Activated T-cell treated with anti-CD3 and anti-CD28 coated beads, Interleukin-2, amount 50 U/mL, for 72 hours (primary cell): ENCODE results near the gene HOXD8. TPM values are rescaled to one million over a fixed set of nuclear protein-coding genes. Genes with fewer than 3 reads are reported as not detected.

Source experiments
- ATAC-seq, 2 donors: fragments of 150-1000 bp; cut with Tn5 transposase; replicated peaks in 1 of 2; 2 replicates each; pipeline ENCODE4 v1.10.0; 2021; ENCODE audit warnings: moderate library complexity in 2 of 2, mild to moderate bottlenecking in 1 of 2
- DNase-seq, 2 donors: peaks; one replicate each; pipeline ENCODE4 v3.0.0; 2021 to 2022; ENCODE audit warnings: mixed read lengths in 1 of 2
- H3K27ac Mint-ChIP-seq: one replicate; pipeline ENCODE4 v1.8.0; 2022; ENCODE audit warnings: mild to moderate bottlenecking, moderate library complexity, mixed read lengths
- H3K27me3 Mint-ChIP-seq: one replicate; pipeline ENCODE4 v1.8.0; 2022; ENCODE audit warnings: low read depth, mixed read lengths
- H3K36me3 Mint-ChIP-seq, 2 donors: one replicate each; pipeline ENCODE4 v1.8.0; 2022; ENCODE audit warnings: mixed read lengths in 2 of 2, mild to moderate bottlenecking in 1 of 2; ENCODE audit not compliant: insufficient read depth in 2 of 2
- H3K4me1 Mint-ChIP-seq: one replicate; pipeline ENCODE4 v1.8.0; 2022; ENCODE audit warnings: low read depth, mixed read lengths
- H3K4me3 Mint-ChIP-seq, 2 donors: one replicate each; pipeline ENCODE4 v1.8.0; 2022; ENCODE audit warnings: mild to moderate bottlenecking in 2 of 2, mixed read lengths in 2 of 2, moderate library complexity in 2 of 2
- H3K9me3 Mint-ChIP-seq, 2 donors: one replicate each; pipeline ENCODE4 v1.8.0; 2022; ENCODE audit warnings: mixed read lengths in 2 of 2
- total RNA-seq, 2 donors: library from RNA; stranded (reverse); gene quantifications; one replicate each; pipeline ENCODE4 v1.2.3, GENCODE V29; 2022

HOXD8 gene
- total RNA-seq, 2 donors from 2014 or later = not detected

- H3K4me1 Mint-ChIP-seq = peaks cover 10% of the 10 kb centered on the region
- ATAC-seq (no peak), DNase-seq (no peak)
- H3K27me3 Mint-ChIP-seq = peaks cover 95% of the 10 kb centered on the region
- H3K4me3 Mint-ChIP-seq = peak overlapping the region; percentile 43 to 49
- no peaks in the 10 kb centered on the region for H3K9me3 Mint-ChIP-seq
- H3K36me3 Mint-ChIP-seq = peaks cover 2 to 8% of the 10 kb centered on the region in 2 donors
- no peak overlapping the region for H3K27ac Mint-ChIP-seq
These were observed 35.3 kb downstream of the HOXD8 start for GRCh38 chr2:176164611-176165369.

- DNase-seq (no peak), ATAC-seq (no peak)
- peaks cover 10% of the 10 kb centered on the region for H3K4me1 Mint-ChIP-seq
- peak overlapping the region; percentile 12 to 49 for H3K4me3 Mint-ChIP-seq
- peaks cover 2 to 8% of the 10 kb centered on the region in 2 donors for H3K36me3 Mint-ChIP-seq
- no peaks in the 10 kb centered on the region for H3K9me3 Mint-ChIP-seq
- peak overlapping the region; percentile 64 for H3K27ac Mint-ChIP-seq
- peaks cover 96% of the 10 kb centered on the region for H3K27me3 Mint-ChIP-seq
These were observed 36.0 kb downstream of the HOXD8 start for GRCh38 chr2:176165370-176166050.

- no peaks in the 10 kb centered on the region for H3K9me3 Mint-ChIP-seq
- DNase-seq (no peak), ATAC-seq (no peak)
- H3K4me3 Mint-ChIP-seq = no peak overlapping the region
- peaks cover 10% of the 10 kb centered on the region for H3K4me1 Mint-ChIP-seq
- H3K36me3 Mint-ChIP-seq = peaks cover 2 to 6% of the 10 kb centered on the region in 2 donors
- H3K27me3 Mint-ChIP-seq = peaks cover 96% of the 10 kb centered on the region
- no peak overlapping the region for H3K27ac Mint-ChIP-seq
These were observed 36.8 kb downstream of the HOXD8 start for GRCh38 chr2:176166272-176166671.

- peaks cover 92% of the 10 kb centered on the region for H3K27me3 Mint-ChIP-seq
- no peaks in the 10 kb centered on the region for H3K9me3 Mint-ChIP-seq
- peaks cover 3 to 6% of the 10 kb centered on the region in 2 donors for H3K36me3 Mint-ChIP-seq
- DNase-seq (no peak), ATAC-seq (no peak)
- no peak overlapping the region for H3K4me3 Mint-ChIP-seq
- no peak overlapping the region for H3K27ac Mint-ChIP-seq
- peaks cover 16% of the 10 kb centered on the region for H3K4me1 Mint-ChIP-seq
These were observed 37.9 kb downstream of the HOXD8 start for GRCh38 chr2:176167398-176167797.

GRCh38 chr2:176169181-176169580 is 39.7 kb downstream of the HOXD8 start:
- H3K9me3 Mint-ChIP-seq = no peaks in the 10 kb centered on the region
- peaks cover 2 to 6% of the 10 kb centered on the region in 2 donors for H3K36me3 Mint-ChIP-seq
- H3K4me1 Mint-ChIP-seq = peaks cover 26% of the 10 kb centered on the region
- DNase-seq (no peak), ATAC-seq (no peak)
- no peak overlapping the region for H3K27ac Mint-ChIP-seq
- no peak overlapping the region for H3K4me3 Mint-ChIP-seq
- H3K27me3 Mint-ChIP-seq = peaks cover 92% of the 10 kb centered on the region

- H3K4me1 Mint-ChIP-seq = peaks cover 30% of the 10 kb centered on the region
- no peak for ATAC-seq
- peaks cover 92% of the 10 kb centered on the region for H3K27me3 Mint-ChIP-seq
- H3K4me3 Mint-ChIP-seq = no peak overlapping the region
- DNase-seq = no peak
- H3K9me3 Mint-ChIP-seq = no peaks in the 10 kb centered on the region
- no peak overlapping the region for H3K27ac Mint-ChIP-seq
- peaks cover 0 to 5% of the 10 kb centered on the region in 2 donors for H3K36me3 Mint-ChIP-seq
These were observed 40.2 kb downstream of the HOXD8 start for GRCh38 chr2:176169711-176170110.

GRCh38 chr2:176170602-176171305 is 41.2 kb downstream of the HOXD8 start:
- Mint-ChIP-seq H3K9me3 (no peaks in the 10 kb centered on the region), H3K27me3 (peaks cover 92% of the 10 kb centered on the region), H3K4me3 (no peak overlapping the region), H3K36me3 (peaks cover 0 to 5% of the 10 kb centered on the region in 2 donors), H3K27ac (no peak overlapping the region), H3K4me1 (peaks cover 35% of the 10 kb centered on the region)
- DNase-seq = no peak
- no peak for ATAC-seq

GRCh38 chr2:176171351-176172006 is 42.0 kb downstream of the HOXD8 start:
- no peak for DNase-seq

GRCh38 chr2:176172007-176172894 is 42.7 kb downstream of the HOXD8 start:
- Mint-ChIP-seq H3K4me3 (peak overlapping the region in 1 of 2 donors; percentile 60), H3K27me3 (peaks cover 92% of the 10 kb centered on the region), H3K36me3 (peaks cover 0 to 5% of the 10 kb centered on the region in 2 donors), H3K4me1 (peaks cover 35% of the 10 kb centered on the region), H3K9me3 (no peaks in the 10 kb centered on the region), H3K27ac (peak overlapping the region; percentile 30)
- DNase-seq (no peak), ATAC-seq (no peak)

More at GRCh38 chr2:176171351-176172006, 42.0 kb downstream of the HOXD8 start:
- ATAC-seq = peak in 1 of 2 donors; percentile 20
- no peak overlapping the region for H3K27ac Mint-ChIP-seq
- H3K36me3 Mint-ChIP-seq = peaks cover 0 to 5% of the 10 kb centered on the region in 2 donors
- H3K4me3 Mint-ChIP-seq = peak overlapping the region in 1 of 2 donors; percentile 8
- H3K4me1 Mint-ChIP-seq = peaks cover 35% of the 10 kb centered on the region
- H3K9me3 Mint-ChIP-seq = no peaks in the 10 kb centered on the region
- peaks cover 92% of the 10 kb centered on the region for H3K27me3 Mint-ChIP-seq

- H3K36me3 Mint-ChIP-seq = peaks cover 0 to 5% of the 10 kb centered on the region in 2 donors
- peaks cover 35% of the 10 kb centered on the region for H3K4me1 Mint-ChIP-seq
- H3K4me3 Mint-ChIP-seq = peak overlapping the region in 1 of 2 donors; percentile 15
- no peak overlapping the region for H3K27ac Mint-ChIP-seq
- ATAC-seq = no peak
- no peaks in the 10 kb centered on the region for H3K9me3 Mint-ChIP-seq
- peaks cover 91% of the 10 kb centered on the region for H3K27me3 Mint-ChIP-seq
- no peak for DNase-seq
These were observed 43.5 kb downstream of the HOXD8 start for GRCh38 chr2:176172895-176173566.

GRCh38 chr2:176173567-176174381 is 44.3 kb downstream of the HOXD8 start:
- peaks cover 86% of the 10 kb centered on the region for H3K27me3 Mint-ChIP-seq
- peaks cover 35% of the 10 kb centered on the region for H3K4me1 Mint-ChIP-seq
- ATAC-seq = no peak
- peaks cover 0 to 5% of the 10 kb centered on the region in 2 donors for H3K36me3 Mint-ChIP-seq
- DNase-seq = no peak
- H3K9me3 Mint-ChIP-seq = no peaks in the 10 kb centered on the region
- H3K4me3 Mint-ChIP-seq = peak overlapping the region in 1 of 2 donors; percentile 74
- H3K27ac Mint-ChIP-seq = peak overlapping the region; percentile 15
